HG03095 (cell line): ENCODE results near the gene MYOT.
"Not testable (repeated sequence)": the region's sequence is repeated elsewhere in the genome, so short reads cannot be mapped to it uniquely, and the experiment has no call there.

ENCODE experiments used
- ATAC-seq: cut with Tn5 transposase; IDR thresholded peaks from one replicate; pipeline ENCODE4 v1.9.1; 2021; ENCODE audit warnings: moderate library complexity; ENCODE audit not compliant: unreplicated experiment

MYOT gene

DNA sequence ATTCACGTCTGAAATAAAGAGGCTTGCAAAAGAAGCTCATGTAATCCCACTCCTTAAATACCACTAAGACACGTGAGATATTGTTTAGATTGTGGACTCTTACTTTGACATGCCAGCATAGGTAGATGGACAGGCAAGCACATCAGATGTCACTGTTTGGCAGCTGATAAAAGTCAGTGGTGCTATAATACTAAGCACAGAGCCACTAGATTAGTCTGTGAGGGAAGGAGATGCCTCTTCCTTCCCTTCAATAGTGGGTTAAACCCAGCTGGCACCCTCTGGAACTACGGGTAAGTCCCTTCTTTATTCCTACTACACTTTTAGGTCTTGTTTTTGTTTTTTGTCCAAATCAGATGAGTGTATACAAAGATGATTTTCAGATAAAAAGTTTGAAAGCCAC is at the start of gene MYOT:
MYOT (plus strand) TSS at position 197 of the 400 bp plus-strand sequence. CDS start 2,792 bp downstream, outside the sequence.
- ATAC-seq: no peak

GRCh38 chr5:137819766-137820165 is 47.9 kb upstream of the MYOT start:
- no peak for ATAC-seq

- no peak for ATAC-seq
Measured at GRCh38 chr5:137822158-137822764, 45.4 kb upstream of the MYOT start.

- ATAC-seq: no peak
Measured at GRCh38 chr5:137822984-137823383, 44.7 kb upstream of the MYOT start.

DNA sequence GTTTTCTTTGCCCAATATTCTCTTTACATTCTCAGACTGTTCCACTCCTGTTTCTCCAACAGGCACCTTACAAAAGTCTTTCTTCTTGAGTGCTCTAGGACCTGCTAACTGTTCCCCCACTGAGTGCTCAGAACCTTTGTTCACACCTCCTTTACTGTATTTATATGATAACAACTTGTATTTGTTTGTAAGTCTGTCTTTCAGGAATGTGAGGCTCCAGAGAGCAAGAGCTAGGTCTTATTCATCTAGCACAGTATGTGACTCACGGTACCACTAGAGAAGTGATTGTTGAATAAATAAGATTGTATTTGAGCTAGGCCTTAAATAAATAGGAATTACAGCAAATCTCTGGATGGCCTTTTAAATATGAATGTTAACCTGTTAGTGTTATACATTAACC is 42.5 kb upstream of the MYOT start:
- ATAC-seq: no peak

DNA sequence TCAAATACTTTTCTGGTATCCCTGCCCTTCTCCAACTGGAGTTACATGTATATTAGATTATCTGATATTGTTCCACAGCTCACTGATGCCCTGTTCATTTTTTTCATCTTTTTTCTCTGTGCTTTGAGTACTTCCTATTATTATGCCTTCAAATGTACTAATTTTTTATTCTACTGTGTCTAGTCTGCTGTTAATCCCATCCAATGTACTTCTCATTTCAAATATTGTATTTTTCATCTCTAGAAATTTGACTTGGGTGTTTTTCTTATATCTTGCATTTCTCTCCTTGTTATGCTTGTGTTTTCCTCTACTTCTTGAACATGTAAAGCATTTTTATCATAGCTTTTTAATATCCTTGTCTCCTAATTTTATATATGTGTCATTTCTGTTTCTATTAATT is 41.6 kb upstream of the MYOT start:
- ATAC-seq: no peak

DNA sequence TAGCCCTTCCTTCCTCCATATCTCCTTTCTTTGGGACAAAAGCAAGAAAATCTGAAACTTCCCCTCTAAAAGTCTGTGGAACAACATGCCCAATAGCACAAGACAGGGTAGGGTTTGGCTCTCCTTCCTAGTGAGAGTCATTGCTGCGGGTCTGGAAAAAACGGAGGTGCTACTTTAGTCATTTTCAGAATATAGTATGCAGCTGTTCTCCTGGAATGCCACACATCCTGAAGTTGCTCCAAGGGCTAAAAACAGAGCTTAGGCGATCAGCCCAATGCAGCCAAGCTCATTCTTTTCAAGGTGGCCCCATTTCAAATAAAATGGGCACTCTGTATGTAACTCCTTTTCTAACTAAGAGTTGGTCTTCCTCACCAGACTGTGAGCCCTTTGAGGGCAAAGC is 39.5 kb upstream of the MYOT start:
- no peak for ATAC-seq

DNA sequence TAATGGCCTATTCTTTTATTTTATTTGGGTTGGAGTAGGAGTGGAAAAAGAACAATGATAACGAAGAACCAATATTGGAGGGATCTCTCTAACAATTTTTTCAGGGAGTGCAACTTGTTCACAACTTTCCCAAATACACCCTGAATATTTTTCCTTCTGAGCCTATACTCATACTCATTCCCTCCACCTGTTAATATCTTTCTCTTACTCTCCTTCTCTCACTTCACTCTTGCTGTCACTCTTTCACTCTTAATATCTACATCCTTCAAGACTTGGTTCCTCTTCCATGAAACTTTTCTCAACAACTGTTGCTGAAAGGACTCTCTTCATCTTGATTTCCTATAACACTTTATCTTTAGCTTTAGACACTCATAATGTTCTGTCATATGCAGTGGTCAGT is 39.0 kb upstream of the MYOT start:
- ATAC-seq: no peak

DNA sequence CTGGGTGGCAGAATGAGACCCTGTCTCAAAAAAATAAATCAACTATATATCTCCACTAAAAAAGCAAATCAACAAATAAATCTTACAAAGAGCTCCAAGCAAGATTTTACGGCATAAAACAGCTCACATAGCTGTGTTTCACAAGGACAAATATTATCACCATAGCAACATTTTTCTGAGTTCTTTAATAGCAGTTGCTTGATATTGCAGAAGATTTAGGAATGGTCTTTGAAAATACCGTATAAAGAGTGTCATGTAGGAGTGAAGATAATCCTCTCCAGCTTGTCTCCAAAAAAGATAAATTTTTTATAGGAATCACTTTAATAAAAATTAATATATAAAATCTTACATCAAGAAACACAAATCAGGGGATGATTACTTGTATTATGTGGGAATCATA is 36.6 kb upstream of the MYOT start:
- no peak for ATAC-seq

DNA sequence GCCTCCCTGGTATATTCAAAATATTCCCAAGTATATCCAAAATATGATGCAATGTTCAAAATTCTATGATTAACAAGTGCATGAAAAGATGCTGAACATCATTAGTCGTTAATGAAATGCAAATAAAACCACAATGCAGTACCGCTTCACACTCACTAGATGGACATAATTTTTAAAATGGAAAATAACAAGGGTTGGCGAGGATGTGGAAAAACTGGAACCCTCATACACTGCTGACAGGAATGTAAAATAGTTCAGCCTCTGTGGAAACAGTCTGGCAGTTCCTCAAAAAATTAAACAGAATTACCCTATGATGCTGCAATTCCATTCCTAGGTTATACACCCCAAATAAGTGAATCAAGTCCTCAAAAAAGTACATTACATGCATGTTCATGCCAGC is 36.1 kb upstream of the MYOT start:
- no peak for ATAC-seq

GRCh38 chr5:137832416-137832815 is 35.2 kb upstream of the MYOT start:
- no peak for ATAC-seq

DNA sequence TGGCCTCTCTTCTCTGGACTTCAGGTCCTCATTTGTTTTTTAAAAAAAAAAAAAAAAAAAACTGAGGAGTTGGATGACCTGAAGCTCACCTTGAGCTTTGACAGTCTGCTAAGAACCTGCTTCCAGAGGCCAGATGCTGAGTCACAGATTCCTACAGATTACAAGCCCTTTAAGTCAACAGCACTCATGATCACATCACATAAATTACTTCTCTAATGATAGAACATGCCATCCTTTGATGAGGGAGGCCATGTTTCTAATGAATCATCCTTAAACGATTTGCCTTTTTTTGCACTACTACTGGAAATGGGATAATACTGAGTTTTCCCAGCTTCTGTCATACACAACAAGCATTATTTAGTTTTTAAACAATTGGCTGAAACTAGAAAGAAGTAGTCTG is 34.2 kb upstream of the MYOT start:
- ATAC-seq: no peak

DNA sequence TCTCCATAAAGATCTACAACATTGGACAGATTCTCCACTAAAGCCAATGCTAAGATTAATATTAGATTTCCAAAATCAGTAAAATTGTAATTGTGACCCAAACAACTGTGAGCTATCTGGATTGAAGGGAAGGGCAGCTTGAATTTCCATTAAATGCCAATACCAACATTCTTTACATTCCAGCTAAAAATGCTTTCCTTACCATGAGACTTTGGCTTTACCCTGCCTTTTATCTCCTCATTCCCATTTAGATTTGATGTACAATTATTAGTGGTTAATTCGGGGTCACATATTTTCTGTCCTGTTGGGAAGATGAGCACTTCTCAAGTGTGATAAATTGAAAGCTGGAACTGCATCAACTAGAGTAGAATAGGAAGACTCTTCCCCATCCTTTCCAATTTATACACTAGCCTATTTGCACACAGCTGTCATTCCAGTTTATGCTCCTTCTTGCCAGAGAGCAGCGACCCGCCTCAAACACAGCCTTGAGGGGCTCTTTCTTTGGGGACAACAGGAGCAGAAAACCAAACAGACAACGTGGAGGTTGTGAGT is 33.1 kb upstream of the MYOT start:
- ATAC-seq: no peak

- no peak for ATAC-seq
Measured at GRCh38 chr5:137836298-137836697, 31.4 kb upstream of the MYOT start.

DNA sequence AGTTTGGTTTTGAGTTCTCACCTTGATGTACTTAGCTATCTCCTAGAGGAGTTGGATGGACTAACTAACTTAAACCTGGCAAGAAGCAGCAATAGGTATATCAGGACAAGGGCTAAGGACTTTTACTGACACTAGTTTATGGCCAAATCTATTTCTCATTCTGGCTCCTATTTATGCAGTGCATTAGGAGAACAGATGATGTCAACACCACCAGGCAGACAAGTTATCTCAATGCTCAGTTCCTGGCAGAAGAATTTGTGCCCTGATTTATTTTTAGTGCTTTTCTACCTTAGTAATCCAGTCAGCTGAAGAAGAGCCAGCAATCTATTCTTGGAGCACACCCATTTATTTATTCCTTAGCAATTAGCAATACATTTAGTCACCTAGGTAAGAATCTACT is 30.7 kb upstream of the MYOT start:
- ATAC-seq: no peak

DNA sequence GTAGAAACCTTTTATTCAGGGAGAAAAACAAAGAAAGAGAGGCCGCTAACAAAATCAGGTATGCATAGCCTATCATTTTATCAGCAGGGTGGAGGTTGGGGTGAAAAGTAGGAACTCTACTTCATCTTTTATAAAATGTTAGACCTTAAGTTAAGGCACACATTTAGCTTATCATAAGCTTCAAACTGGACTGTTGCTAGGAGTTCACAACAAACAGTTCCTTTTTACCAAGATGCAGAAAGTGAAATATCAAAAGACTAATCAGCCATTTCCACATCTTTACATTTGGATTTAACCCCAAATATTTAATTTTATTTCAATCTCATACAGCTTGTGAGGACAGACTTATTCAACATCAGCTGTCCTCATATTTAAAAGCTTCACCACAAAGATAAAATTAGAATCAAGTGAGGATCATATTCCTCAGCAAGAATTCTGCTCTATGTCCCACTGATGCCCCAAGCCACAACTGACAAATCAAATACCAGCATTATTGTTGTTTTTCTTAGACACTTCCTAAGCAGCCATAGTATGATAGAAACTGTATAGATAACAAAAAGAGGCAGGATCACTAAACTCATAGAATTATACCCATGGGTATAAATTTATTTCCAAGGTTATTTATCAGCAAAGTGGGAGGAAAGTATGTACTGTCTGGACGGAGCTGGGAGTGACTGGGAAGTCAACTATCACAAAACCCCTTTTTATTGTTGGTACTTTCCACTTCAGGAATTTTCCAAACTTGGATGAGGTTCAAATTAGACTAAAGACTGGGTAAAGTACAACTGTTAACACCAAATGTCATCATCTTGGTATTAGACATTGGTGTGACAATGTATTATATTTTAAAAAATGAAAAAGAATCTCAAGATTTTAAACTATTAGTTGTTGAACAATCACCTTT is 29.9 kb upstream of the MYOT start:
- no peak for ATAC-seq

DNA sequence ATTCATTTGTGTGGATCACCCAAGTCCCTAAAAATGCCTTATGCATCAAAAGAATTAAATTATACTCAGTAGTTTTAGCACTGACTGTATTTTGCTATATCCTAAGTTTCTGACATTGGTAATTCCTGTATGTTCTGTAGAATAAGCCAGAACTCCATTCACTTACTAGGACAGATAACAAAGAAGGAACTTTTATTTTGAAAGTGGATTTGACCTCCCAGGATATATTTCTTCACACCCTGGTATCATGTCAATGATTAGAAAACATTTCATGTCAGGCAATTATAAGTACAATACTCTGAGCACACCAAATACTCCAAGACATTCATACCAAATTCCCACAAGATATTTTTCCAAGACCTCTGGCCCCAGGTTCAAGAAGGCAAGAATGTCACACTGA is 28.7 kb upstream of the MYOT start:
- no peak for ATAC-seq

DNA sequence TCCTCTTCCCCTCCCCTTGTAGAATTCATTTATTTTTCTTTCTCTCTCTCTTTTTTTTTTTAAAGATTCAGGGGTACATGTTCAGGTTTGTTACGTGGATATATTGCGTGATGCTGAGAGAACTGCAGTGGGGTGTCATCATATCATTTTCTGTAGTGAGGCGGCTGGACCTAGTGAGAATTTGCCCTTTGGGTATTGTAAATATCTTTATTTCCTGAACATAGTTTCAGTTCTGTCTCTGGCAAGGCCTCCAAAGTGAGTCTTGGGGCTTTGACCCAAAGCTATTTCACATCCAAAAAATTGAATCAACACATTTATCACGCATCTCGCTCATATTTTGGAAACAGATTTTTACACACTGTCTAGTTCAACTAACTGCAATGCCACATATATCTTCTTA is 25.4 kb upstream of the MYOT start:
- ATAC-seq: no peak

DNA sequence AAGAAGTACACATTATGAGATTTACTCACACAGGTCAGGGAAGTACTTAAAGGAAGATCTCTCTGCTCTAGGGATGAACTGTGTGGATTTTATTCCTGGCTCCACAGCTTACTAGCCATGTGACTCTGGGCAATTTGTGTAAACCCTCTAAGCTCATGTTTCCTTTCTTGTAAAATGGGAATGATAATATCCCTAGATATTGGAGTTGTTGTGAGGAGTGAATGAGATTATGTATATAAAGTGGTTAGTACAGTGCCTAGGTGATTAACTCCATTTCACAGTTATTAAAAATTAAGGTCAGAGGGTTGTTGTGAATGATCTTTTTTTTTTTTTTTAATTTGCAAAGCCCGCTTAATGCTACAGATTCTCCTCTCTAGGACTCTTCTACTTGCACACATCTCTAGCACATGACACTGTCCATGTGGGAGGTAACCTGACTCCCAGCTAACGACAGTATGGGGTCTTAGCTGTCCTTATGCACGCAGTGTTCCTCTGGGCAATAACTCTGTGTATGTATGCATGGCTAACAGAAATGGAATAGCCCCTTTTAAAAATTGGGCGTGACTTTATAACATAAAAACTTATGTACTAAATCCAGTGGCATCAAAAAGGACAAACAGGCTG is 23.9 kb upstream of the MYOT start:
- ATAC-seq: no peak

GRCh38 chr5:137845472-137845871 is 22.2 kb upstream of the MYOT start:
- ATAC-seq: no peak

DNA sequence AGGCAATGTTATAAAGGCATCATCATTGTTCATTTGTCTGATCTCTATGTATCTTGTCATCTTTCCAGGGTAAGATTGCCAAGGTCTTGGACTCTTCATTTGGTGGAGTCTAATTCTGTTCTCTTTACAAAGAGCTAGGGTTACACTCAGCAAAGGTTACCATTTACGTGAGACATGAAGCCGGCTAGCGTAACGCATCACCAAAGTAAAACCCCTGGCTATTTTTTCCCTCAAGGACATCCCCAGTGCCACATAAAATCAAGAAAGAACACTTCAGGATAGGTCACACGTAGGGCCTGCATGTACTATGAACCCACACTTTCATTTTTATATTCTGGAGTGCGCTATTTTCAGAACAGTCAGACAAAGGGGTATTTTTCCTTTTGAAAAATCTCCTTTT is 20.0 kb upstream of the MYOT start:
- peak; percentile 47 for ATAC-seq

GRCh38 chr5:137853165-137853564 is 14.5 kb upstream of the MYOT start:
- ATAC-seq: not testable (repeated sequence)
